ENCODE data around the gene ADM5.

The ADM5 gene

DNA sequence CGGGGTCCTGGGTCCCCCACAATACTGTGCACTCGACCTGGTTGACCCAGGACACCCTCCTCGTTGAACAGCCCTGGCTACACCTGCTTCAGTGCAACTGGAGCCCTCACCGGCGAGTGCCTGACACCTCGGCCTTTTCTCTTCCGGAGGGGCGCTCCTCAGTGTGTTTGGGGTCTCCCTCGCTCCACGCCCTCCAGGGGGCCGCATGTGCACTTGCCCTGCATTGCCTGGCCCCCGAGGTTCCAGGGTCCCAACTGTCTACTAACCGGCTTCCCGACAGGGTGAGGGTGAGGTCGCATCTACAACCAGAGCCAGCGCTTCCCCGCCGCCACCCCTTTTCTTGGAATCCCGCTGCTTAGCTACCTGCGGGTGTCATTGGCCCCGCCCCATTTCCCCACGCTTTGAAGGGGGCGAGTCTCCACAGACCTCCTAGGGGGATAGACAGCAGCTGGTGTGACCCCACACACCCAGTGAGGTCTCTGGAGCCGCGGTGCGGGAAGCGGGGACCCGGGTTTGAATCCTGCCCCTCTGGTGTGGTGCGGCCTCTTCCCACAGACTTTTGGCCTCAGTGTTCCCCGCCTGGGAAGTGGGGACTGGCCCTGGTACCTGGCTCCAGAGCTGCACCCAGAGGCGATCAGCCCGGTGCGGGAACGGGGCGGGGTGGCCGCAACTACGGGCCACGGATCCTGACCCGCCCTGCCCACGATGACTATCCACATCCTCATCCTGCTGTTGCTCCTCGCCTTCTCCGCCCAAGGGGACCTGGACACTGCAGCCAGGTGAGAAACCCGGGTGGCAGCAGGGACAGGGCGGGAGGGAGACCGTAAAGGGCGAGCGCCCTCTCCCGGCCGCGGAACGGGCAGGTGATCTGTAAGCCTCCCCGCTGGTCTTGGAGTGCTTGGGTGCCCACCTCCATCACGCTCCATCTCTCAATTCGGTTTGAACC lies at the start of gene ADM5:
TSS of gene ADM5 (plus strand) at position 462 of the 946 bp plus-strand sequence. CDS start at position 706, 244 bp downstream.
- no peak for DNase-seq

DNA sequence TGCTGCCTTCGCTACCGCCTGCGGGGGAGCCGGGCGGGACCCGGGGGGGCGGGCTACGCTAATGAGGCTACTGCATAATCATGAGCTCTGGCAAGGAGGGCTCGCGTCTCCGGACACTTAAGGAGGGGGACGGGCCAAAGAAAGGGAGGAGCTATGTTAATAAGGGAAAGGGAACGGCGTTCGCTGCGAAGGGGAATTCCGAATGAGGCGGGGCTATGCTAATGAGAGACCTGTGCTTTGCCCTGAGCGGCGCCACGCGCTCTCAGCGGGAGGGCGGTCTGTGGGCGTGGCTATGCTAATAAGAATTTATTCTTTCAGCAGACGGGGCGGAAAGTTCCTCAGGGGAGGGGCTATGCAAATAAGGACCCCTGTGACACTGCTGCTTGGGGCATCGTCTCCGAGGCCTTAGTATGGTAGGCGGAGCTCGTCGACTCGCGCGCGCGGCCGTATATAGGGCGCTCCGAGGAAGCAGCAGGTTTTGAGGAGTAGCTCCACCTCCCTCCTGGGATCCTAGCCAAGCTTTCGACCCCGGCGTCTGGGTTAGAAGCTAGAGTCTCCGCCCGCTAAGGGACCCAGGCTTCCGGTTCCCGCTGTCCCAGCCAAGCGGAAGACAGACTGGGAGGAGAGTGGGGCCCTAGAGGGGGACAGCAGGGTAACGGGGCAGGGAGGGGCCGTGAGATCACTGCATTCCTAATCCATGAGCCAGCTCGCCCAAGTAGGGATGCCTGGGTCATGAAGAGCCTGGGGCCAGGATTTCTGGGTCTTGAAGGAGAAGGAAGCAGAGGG lies 49.1 kb upstream of the ADM5 start, which contains the start of gene RRAS:
TSS of gene RRAS (minus strand) at position 31 of the 786 bp plus-strand sequence. CDS start 45 bp downstream, outside the sequence.
- DNase-seq: peak; percentile 100

DNA sequence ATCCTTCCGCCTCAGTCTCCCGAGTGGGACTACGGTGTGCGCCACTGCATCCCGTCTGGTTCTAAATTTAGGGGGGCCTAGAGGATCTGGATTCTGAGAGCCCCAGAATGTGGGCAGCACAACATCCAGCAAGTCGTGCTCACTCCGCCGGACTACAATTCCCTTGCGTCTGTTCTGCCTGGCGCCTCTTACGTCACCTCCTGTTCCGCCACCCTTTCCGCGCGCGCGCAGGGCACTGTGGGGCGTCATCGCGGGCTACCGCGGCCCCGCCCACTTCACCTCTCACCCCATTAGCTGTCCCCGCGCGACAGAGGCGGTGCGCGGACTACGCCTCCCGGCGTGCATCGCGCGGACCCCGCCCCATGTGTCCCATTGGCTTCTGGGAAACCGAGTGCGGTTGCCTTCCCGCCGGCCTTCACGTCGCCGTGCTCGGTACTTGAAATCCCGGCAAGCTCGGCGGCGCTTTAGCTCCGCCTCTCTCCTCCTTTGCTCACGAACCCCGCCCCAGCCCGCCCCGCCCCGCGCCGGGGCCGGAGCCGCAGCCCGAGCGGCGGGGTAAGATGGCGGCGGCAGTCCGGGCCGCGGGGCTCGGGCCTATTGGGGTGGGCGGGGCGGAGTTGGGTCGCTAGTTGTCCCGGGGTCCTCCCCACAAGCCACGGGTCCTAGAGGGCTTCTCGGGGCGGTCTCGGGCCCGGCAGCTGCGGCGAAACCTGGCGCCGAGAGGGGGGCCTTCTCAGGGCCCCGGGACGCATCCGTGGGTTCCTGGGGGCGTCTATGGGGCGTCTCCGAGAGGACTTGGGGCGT lies 47.5 kb upstream of the ADM5 start, which contains the start of gene SCAF1:
TSS of gene SCAF1 (plus strand) at position 522 of the 804 bp plus-strand sequence. CDS start 2,818 bp downstream, outside the sequence.
- DNase-seq: peak; percentile 100

- no peak for DNase-seq
Observed at GRCh38 chr19:49642492-49643035, 46.8 kb upstream of the ADM5 start.

GRCh38 chr19:49643466-49643865 lies 45.9 kb upstream of the ADM5 start:
- no peak for DNase-seq

- no peak for DNase-seq
Observed at GRCh38 chr19:49645592-49645991, 43.8 kb upstream of the ADM5 start.

- DNase-seq: no peak
Observed at GRCh38 chr19:49645995-49646394, 43.4 kb upstream of the ADM5 start.

GRCh38 chr19:49646586-49646985 lies 42.8 kb upstream of the ADM5 start:
- no peak for DNase-seq

GRCh38 chr19:49651029-49651819 lies 38.2 kb upstream of the ADM5 start:
- no peak for DNase-seq

- no peak for DNase-seq
Observed at GRCh38 chr19:49651820-49652550, 37.4 kb upstream of the ADM5 start.

DNA sequence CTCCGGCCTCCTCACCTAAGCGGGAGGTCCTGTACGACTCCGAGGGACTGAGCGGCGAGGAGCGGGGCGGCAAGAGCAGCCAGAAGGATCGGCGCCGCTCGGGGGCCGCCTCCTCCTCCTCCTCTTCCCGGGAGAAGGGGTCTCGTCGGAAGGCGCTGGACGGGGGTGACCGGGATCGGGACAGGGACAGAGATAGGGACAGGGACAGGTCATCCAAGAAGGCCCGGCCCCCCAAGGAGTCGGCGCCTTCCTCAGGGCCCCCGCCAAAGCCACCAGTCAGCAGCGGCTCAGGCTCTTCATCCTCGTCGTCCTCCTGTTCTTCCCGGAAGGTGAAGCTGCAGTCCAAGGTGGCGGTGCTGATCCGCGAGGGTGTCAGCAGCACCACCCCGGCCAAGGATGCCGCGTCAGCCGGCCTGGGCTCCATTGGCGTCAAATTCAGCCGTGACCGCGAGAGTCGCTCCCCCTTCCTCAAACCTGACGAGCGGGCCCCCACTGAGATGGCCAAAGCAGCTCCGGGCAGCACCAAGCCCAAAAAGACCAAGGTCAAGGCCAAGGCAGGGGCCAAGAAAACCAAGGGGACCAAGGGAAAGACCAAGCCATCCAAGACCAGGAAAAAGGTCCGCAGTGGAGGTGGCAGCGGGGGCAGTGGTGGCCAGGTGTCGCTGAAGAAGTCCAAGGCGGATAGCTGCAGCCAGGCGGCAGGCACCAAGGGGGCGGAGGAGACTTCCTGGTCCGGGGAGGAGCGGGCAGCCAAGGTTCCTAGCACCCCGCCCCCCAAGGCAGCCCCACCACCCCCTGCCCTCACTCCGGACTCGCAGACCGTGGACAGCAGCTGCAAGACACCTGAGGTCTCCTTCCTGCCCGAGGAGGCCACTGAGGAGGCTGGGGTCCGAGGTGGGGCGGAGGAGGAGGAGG lies 36.6 kb upstream of the ADM5 start:
- no peak for DNase-seq

GRCh38 chr19:49653466-49653806 lies 36.0 kb upstream of the ADM5 start:
- no peak for DNase-seq

DNA sequence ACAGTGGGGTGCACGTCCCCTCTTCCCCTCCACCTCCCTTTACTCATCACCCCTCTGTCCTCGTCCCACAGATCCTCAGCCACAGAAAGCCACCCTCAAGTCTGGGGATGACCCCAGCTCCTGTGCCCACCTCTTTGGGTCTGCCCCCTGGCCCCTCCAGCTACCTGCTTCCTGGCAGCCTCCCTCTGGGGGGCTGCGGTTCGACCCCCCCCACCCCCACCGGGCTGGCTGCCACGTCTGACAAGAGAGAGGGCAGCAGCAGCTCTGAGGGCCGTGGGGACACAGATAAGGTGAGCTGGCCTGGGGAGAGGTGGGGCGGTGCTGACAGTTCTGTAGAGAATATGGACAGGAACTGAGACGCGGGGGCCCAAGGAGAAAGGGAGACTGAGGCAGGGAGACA lies 34.8 kb upstream of the ADM5 start:
- DNase-seq: no peak

- no peak for DNase-seq
Observed at GRCh38 chr19:49655570-49656455, 33.6 kb upstream of the ADM5 start.

DNA sequence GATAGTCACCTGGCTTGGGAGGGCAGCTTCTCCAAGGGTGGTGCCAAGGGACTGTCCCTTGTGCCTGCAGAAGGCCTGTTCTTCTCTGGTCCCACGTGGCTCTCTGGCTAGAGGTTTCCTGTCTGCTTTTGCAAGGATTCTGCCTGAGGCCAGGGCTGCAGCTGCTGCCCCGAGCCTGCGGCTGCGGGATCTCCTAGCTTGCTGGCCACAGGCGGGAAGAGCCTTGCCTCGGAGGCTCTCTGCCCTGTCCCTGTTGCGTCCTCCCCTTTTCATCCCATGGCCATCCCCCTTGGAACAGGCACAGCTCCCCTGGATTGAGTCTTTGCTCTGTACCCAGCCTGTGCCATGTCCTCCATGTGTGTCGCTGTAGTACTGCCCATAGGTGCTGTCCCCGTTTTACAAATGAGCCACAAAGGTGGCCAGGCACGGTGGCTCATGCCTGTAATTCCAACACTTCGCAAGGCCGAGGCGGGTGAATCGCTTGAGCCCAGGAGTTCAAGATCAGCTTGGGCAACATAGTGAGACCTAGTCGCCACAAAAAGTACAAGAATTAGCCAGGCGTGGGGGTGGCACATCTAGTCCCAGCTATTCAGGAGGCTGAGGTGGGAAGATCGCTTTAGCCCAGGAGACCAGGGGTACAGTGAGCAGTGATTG lies 32.8 kb upstream of the ADM5 start:
- DNase-seq: no peak

- DNase-seq: no peak
Observed at GRCh38 chr19:49657493-49658138, 31.8 kb upstream of the ADM5 start.

DNA sequence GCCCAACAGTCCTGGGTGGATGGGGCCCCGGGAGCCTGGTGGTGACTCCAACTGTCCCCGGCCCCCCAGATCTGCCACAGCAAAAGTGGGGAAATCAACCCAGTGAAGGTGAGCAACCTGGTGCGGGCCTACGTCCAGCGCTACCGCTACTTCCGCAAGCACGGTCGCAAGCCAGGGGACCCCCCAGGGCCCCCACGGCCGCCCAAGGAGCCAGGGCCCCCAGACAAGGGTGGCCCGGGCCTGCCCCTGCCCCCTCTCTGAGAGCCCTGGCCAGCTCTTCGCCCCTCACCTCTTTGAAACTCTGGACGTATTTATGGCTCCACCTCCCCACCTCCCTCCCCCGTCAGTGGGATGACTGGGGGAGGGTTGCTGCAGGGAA lies 31.3 kb upstream of the ADM5 start:
- no peak for DNase-seq
